Tibial nerve (tissue), 4 donors: ENCODE results near the gene MAP4K4. TPM values are rescaled to one million over a fixed set of nuclear protein-coding genes. Genes with fewer than 3 reads are reported as not detected.

Experiments used
- DNase-seq, 2 donors: peaks; one replicate each; pipeline ENCODE4 v3.0.0-alpha.2; 2019; ENCODE audit warnings: low spot score in 2 of 2
- H3K27ac ChIP-seq, 4 donors: fragments of 200-600 bp; sonication (generic) in 3 of 4; one replicate each; pipeline ENCODE4 v1.5.1; 2017 to 2019; ENCODE audit warnings: mild to moderate bottlenecking in 1 of 4
- H3K27me3 ChIP-seq, 2 donors: fragments of 200-600 bp; sonication (generic) in 1 of 2; one replicate each; pipeline versions ENCODE4 v1.5.1 to v1.6.0; 2017 to 2019
- H3K36me3 ChIP-seq, 3 donors: fragments of 200-600 bp; sonication (generic); one replicate each; pipeline ENCODE4 v1.5.1; 2018 to 2019
- H3K4me1 ChIP-seq, 4 donors: fragments of 200-600 bp; sonication (generic) in 3 of 4; one replicate each; pipeline ENCODE4 v1.5.1; 2017 to 2019
- H3K4me3 ChIP-seq, 4 donors: fragments of 200-600 bp; sonication (generic) in 3 of 4; one replicate each; pipeline ENCODE4 v1.5.1; 2017 to 2019; ENCODE audit warnings: mild to moderate bottlenecking in 1 of 4, moderate library complexity in 1 of 4
- H3K9me3 ChIP-seq, 4 donors: fragments of 200-600 bp; sonication (generic) in 3 of 4; one replicate each; pipeline ENCODE4 v1.5.1; 2017 to 2019
- EP300 ChIP-seq, 2 donors: sonication (generic); formaldehyde crosslinking; IDR thresholded peaks; one replicate each; pipeline ENCODE4 v1.6.1; 2017; ENCODE audit warnings: antibody characterized with exemption in 2 of 2, mild to moderate bottlenecking in 1 of 2
- POLR2A ChIP-seq, 2 donors: fragments of 450-650 bp; IDR thresholded peaks; one replicate each; pipeline ENCODE4 v1.6.1; 2017; ENCODE audit warnings: antibody characterized with exemption in 2 of 2, mild to moderate bottlenecking in 2 of 2, moderate library complexity in 2 of 2
- WGBS, 2 donors: methylation state at CpG; one replicate each; pipeline ENCODE4 v1.1.5; 2018; 5-methylcytosine and 5-hydroxymethylcytosine counted together
- total RNA-seq, 4 donors: library from RNA; depleted of rRNA; stranded (reverse); fragments of >200 nt; gene quantifications; one replicate each; pipeline ENCODE4 v1.1.0, GENCODE V29; 2016
- TF ChIP-seq, protein P1 (sequence below), 5 experiments: fragments of 200-600 bp in 3 of 5; fragments of 450-650 bp in 2 of 5; sonication (generic) in 3 of 5; IDR thresholded peaks; one replicate each; pipeline ENCODE4 v1.5.1; 2016 to 2019; ENCODE audit warnings: antibody characterized with exemption in 5 of 5, mild to moderate bottlenecking in 3 of 5, moderate library complexity in 2 of 5

MAP4K4 gene
- total RNA-seq, 4 donors from 2014 or later = 78.0 to 85.7 (median 84.4) TPM

DNA sequence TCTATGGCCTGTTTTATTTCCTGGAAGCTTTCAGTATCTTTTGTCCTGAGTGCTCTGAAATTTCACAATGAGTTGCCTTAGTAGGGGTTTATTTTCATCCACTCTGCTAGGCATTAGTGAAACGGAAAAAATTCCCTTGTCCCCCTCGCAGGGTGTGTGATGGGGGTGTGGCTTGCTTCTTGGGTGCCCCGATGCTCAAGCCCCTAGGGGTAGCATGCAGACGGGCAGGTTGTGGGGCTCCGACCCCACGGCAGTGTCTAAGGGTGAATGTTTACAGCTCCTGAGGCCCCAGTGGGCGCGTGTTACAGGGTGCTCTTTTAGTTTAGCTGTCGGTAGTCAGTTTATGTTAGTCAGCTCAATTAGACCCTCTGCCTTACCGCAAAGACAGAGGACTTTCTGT lies 32.2 kb upstream of the MAP4K4 start:
- TF ChIP-seq EP300 (IDR thresholded peaks at IDR 0.05) (no peak), POLR2A (IDR thresholded peaks at IDR 0.05) (no peak)
- TF ChIP-seq, protein P1, sequence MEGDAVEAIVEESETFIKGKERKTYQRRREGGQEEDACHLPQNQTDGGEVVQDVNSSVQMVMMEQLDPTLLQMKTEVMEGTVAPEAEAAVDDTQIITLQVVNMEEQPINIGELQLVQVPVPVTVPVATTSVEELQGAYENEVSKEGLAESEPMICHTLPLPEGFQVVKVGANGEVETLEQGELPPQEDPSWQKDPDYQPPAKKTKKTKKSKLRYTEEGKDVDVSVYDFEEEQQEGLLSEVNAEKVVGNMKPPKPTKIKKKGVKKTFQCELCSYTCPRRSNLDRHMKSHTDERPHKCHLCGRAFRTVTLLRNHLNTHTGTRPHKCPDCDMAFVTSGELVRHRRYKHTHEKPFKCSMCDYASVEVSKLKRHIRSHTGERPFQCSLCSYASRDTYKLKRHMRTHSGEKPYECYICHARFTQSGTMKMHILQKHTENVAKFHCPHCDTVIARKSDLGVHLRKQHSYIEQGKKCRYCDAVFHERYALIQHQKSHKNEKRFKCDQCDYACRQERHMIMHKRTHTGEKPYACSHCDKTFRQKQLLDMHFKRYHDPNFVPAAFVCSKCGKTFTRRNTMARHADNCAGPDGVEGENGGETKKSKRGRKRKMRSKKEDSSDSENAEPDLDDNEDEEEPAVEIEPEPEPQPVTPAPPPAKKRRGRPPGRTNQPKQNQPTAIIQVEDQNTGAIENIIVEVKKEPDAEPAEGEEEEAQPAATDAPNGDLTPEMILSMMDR (IDR thresholded peaks at IDR 0.05) = no peak
- Histone ChIP-seq H3K9me3 (no peaks in the 10 kb centered on the region), H3K4me3 (no peak overlapping the region), H3K27ac (no peak overlapping the region), H3K36me3 (no peaks in the 10 kb centered on the region), H3K27me3 (no peaks in the 10 kb centered on the region), H3K4me1 (no peaks in the 10 kb centered on the region)
- no peak for DNase-seq
- 84 to 90% methylated on average over 6 to 10 of the region's 10 CpGs for WGBS, 2 donors

DNA sequence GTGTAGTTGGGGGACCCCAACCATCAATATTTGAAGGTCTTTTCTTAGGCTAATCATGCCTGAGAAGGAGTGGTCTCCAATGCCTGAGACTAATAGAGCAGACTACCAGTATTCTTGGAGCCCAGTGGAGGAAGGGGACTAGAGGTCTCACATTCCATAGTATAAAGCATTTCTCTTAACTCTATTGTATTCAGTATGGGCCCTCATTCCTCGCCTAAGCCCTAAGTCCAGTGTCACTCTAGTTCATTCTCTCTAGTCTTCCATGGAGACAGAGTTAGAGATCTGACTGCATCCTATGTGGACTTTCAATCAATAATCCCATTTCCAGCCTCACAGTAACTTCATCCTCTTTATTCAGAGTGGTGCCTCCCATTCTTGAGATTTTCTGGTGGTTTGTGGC lies 29.7 kb upstream of the MAP4K4 start:
- no peak for TF ChIP-seq EP300 (IDR thresholded peaks at IDR 0.05)
- TF ChIP-seq, protein P1 (IDR thresholded peaks at IDR 0.05) = no peak
- TF ChIP-seq POLR2A (IDR thresholded peaks at IDR 0.05) = no peak
- H3K27ac ChIP-seq = no peak overlapping the region
- 82 to 83% methylated on average over 1 of the region's 1 CpG for WGBS, 2 donors

DNA sequence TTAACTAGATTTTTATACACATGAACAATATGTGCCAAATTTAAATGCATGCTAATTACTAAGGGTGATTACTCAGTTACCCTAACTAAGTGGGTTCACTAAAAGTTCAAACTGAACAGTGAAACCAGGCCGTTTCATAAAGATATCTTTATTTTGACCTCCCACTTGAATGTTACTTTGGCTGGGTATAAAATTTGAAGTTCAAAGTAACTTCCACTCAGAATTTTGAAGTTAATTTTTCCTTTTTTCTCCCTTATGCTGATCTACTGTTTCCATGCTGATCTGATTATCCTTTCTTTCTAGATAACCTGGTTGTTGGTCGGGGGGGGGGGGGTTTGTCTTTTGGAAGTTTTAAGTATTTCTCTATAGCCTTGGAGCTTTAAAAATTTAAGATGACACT lies 25.5 kb upstream of the MAP4K4 start:
- Histone ChIP-seq H3K4me1 (no peaks in the 10 kb centered on the region), H3K27ac (no peak overlapping the region), H3K9me3 (peaks cover 0 to 15% (median 7%) of the 10 kb centered on the region in 4 donors), H3K27me3 (no peaks in the 10 kb centered on the region), H3K4me3 (no peak overlapping the region), H3K36me3 (no peaks in the 10 kb centered on the region)
- DNase-seq = no peak
- TF ChIP-seq EP300 (IDR thresholded peaks at IDR 0.05) (no peak), POLR2A (IDR thresholded peaks at IDR 0.05) (no peak)
- TF ChIP-seq, protein P1 (IDR thresholded peaks at IDR 0.05) = no peak
- WGBS, 2 donors = 52 to 69% methylated on average over 2 of the region's 2 CpGs

More for the DNA sequence above, 29.7 kb upstream of the MAP4K4 start:
- Histone ChIP-seq H3K36me3 (no peaks in the 10 kb centered on the region), H3K9me3 (peaks cover 0 to 14% (median 7%) of the 10 kb centered on the region in 4 donors), H3K27me3 (no peaks in the 10 kb centered on the region), H3K4me3 (no peak overlapping the region), H3K4me1 (no peaks in the 10 kb centered on the region)
- DNase-seq = no peak

DNA sequence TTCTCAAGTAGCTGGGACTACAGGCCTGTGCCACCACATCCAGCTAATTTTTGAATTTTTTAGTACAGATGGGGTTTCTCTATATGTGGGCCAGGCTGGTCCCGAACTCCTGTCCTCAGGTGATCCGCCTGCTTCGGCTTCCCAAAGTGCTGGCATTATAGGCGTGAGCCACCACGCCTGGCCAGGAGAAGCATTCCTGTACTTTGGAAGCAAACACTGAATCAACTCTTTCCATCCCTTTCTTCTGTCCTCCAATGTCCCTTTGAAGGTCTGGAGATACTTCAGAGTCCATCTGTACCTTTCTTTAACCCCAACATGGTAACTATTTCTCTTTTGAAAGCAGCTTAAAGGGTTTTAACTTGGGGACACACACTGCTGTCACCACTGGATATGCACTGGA lies 23.6 kb upstream of the MAP4K4 start:
- TF ChIP-seq EP300 (IDR thresholded peaks at IDR 0.05) (no peak), POLR2A (IDR thresholded peaks at IDR 0.05) (no peak)
- TF ChIP-seq, protein P1 (IDR thresholded peaks at IDR 0.05) = no peak
- Histone ChIP-seq H3K9me3 (peaks cover 0 to 15% (median 7%) of the 10 kb centered on the region in 4 donors), H3K27ac (no peak overlapping the region), H3K4me1 (no peaks in the 10 kb centered on the region), H3K4me3 (no peak overlapping the region), H3K36me3 (no peaks in the 10 kb centered on the region), H3K27me3 (no peaks in the 10 kb centered on the region)
- 96 to 98% methylated on average over 5 of the region's 5 CpGs for WGBS, 2 donors
- DNase-seq = no peak

DNA sequence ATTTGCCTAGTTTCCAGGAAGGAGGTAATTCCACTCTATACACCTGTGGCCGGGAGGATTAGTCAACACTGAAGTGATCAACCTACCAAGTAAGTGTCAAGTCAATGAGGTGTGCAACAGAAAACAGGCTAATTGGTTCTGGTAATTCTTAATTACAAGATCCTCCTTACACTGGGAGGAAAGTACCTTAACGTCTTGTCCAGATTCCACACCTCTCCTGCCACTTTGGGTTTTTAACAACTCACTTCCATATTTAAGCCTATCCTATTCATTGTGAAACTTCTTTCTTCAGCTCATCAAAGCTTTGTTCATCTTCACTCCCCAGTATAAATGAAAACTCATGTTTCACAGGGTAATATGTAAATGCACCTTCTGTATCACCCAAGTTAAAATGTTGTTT lies 22.0 kb upstream of the MAP4K4 start:
- no peaks in the 10 kb centered on the region for H3K27me3 ChIP-seq
- H3K9me3 ChIP-seq = peaks cover 0 to 15% (median 7%) of the 10 kb centered on the region in 4 donors
- H3K27ac ChIP-seq = no peak overlapping the region
- no peak for DNase-seq
- TF ChIP-seq EP300 (IDR thresholded peaks at IDR 0.05) (no peak), POLR2A (IDR thresholded peaks at IDR 0.05) (no peak)
- TF ChIP-seq, protein P1 (IDR thresholded peaks at IDR 0.05) = no peak
- no peak overlapping the region for H3K4me3 ChIP-seq
- 50 to 63% methylated on average over 2 of the region's 2 CpGs for WGBS, 2 donors
- peaks cover 0 to 7% (median 0%) of the 10 kb centered on the region in 4 donors for H3K4me1 ChIP-seq
- no peaks in the 10 kb centered on the region for H3K36me3 ChIP-seq
